GM21360 (cell line): ENCODE measurements around the gene UNC13C.
"Not testable (repeated sequence)": the region's sequence is repeated elsewhere in the genome, so short reads cannot be mapped to it uniquely, and the experiment has no call there.

Experiments used
- ATAC-seq: cut with Tn5 transposase; IDR thresholded peaks from one replicate; pipeline ENCODE4 v1.9.1; 2021; ENCODE audit warnings: mild to moderate bottlenecking, moderate library complexity; ENCODE audit not compliant: unreplicated experiment

Gene UNC13C

DNA sequence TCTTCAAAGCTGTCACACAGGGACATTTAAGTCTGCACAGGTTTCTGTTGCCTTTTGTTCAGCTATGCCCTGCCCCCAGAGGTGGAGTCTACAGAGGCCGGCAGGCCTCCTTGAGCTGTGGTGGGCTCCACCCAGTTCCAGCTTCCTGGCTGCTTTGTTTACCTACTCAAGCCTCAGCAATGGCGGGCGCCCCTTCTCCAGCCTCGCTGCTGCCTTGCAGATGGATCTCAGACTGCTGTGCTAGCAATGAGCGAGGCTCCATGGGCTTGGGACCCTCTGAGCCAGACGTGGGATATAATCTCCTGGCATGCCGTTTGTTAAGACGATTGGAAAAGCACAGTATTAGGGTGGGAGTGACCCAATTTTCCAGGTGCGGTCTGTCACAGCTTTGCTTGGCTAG is 472.0 kb downstream of the UNC13C start:
- not testable (repeated sequence) for ATAC-seq

- ATAC-seq = no peak
These were observed 478.2 kb downstream of the UNC13C start for GRCh38 chr15:54456413-54456812.

DNA sequence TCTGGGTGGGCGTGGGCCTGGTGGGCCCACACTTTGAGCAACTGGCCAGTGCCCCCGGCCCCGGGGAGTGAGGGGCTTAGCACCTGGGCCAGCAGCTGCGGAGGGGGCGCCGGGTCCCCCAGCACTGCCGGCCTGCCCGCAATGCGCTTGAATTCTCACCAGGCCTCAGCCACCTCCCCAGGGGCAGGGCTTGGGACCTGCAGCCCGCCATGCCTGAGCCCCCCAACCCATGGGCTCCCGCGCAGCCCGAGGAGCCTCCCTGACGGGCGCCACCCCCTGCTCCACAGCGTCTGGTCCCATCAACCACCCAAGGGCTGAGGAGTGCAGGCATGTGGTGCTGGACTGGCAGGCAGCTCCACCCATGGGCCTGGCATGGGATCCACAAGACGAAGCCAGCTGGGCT is 484.3 kb downstream of the UNC13C start:
- no peak for ATAC-seq

DNA sequence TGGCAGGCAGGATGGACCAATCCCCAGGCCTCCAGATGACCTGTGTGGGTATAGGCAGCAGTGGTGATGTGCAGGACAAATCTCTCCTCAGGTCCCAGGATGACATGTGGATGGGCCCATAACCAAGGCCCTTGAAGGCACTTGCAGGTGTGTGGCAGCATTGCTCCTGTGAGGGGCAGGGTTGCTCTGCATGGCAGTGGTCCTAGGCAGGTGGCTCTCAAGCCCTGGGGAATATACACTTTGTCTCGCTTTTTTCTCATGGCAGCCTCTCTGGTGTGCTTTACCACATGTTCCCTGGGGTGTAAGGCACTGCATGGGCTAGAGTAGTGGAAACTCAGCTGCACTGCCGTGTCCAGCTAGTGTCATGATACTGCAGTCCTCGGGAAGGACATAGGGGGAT is 503.6 kb downstream of the UNC13C start:
- ATAC-seq = no peak

DNA sequence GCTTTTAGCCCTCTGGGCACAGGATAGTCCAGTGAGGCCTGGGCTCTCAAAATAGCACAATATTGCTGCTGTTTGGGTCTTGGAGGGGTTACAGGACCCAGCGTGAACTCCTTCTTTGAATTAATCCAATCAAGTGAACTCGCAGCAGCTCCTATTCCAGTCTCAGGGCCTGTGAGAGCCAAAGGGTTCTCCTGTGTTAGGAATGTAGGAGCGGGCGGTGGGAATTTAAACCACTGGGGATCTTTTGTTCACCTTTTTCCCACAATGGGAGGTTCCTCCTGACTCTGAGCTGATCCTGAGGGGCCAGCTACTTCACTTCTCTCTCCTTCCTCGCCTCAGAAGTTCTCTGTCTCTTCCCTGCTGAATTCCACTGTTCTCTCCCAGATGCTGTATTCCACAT is 504.0 kb downstream of the UNC13C start:
- ATAC-seq = no peak

GRCh38 chr15:54500330-54500729 is 522.1 kb downstream of the UNC13C start:
- no peak for ATAC-seq

DNA sequence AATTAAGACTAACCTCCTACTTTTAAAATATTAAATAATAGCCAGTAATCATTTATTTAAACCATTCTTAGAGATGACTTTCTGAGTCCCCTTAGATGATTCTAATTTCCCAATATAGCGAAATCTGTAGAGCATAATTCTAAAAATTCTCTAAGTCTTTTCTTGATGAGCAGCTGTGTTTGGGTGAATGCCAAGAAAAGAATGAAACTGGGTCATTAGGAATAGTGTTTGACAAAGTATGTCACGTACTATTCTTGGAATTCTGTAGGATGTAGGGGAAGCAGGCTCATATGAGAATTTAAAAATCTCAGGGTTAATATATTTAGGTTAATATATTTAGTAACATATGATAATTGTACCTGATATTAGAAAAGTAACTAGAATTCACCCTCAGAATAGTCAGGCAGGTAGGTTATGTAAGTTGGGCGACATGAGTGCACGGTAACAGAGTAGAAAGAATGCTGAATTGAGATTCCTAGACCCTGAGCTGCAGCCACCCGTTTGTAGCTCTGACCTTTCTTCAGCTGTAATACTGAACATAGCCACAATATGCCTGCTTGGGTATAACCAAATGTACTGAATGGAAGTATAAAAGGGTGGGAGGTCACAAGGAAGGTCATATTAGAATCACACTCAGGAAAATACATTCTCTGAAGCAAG is 524.3 kb downstream of the UNC13C start:
- ATAC-seq = no peak

GRCh38 chr15:54504695-54505094 is 526.5 kb downstream of the UNC13C start:
- no peak for ATAC-seq

- no peak for ATAC-seq
These were observed 528.8 kb downstream of the UNC13C start for GRCh38 chr15:54506977-54507524.

DNA sequence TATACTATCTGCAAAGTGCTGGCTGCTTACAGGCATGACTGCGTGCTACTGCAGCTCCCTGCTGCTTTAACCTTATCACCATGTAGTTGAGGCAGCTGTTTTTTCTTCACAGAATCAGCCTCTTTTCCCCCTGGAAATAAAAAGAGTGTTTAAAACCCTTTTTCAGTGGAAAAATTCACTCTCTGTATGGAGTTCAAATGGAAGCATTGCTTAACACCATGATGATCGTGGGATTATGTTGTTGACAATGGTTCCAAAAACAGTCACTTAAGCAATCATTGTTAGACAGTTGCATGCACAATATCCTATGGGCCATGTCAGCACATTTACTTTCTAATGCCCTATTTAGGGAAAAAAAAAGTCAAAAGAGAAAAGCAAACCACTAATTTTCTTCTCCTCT is 536.4 kb downstream of the UNC13C start:
- ATAC-seq = no peak

- no peak for ATAC-seq
These were observed 537.7 kb downstream of the UNC13C start for GRCh38 chr15:54515664-54516582.

GRCh38 chr15:54517366-54517765 is 539.1 kb downstream of the UNC13C start:
- ATAC-seq = no peak

- no peak for ATAC-seq
These were observed 540.1 kb downstream of the UNC13C start for GRCh38 chr15:54518156-54518882.

GRCh38 chr15:54519577-54519976 is 541.3 kb downstream of the UNC13C start:
- ATAC-seq = no peak

- ATAC-seq = no peak
These were observed 542.4 kb downstream of the UNC13C start for GRCh38 chr15:54520616-54521015.

DNA sequence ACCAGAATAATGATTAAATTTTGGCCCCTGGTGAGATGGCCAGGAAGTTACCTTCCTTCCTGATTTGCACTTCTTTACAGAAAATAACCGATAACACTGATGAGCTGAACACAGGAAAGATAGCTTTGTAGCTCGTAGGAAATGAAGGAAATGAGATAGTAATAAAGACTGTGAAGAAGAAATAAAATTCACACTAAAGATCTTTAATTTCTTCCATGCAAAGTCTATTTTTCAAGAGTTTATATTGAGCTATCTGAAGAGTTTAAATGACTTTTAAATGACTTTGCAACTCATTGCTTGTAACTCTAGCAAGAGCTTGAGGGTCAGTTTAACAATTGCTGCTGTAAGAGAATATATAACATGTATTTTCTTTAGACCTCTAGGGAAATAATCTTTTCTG is 543.0 kb downstream of the UNC13C start:
- ATAC-seq = no peak

DNA sequence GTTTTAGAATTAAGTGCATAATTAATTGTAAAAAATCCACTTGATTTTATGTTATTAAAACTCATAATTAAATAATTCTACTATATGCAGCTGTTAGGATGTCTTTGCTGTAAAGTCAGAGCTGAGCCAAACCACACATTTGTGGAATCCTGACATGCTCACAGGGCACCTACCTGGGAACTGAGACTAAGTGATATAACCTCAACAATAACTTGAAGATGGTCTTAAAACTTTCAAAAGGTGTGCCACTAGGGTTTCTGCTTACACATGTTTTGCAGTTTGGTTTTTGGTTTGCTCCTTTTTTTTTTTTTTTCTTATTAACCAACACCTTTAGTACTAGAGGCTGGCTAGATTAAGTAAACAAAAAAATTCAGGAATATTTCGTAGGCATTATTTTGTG is 549.8 kb downstream of the UNC13C start:
- no peak for ATAC-seq

- ATAC-seq = no peak
These were observed 562.5 kb downstream of the UNC13C start for GRCh38 chr15:54540721-54541120.

GRCh38 chr15:54547491-54547890 is 569.2 kb downstream of the UNC13C start:
- ATAC-seq = no peak

- no peak for ATAC-seq
These were observed 572.7 kb downstream of the UNC13C start for GRCh38 chr15:54550954-54551353.

DNA sequence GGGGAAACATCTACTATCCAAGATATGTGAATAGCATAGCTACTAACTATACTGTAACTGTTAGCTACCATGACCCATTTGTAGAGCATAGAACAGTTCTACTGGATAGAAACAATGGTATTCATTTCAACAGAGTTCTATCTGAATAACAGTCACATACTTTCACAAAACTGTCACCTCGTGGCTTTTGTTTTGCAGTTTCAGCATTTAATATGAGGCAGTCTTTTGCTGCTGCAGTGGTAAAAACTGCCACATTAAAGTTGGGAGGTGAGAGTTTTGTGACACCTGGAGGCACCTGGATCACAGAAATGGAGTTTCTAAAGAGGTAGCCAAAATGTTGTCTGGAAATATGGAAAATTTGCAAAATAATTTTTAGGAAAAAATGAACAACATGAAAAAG is 578.0 kb downstream of the UNC13C start:
- no peak for ATAC-seq
